Measurements from ENCODE around the gene AP1S1. TPM values are rescaled to one million over a fixed set of nuclear protein-coding genes. Genes with fewer than 3 reads are reported as not detected.
"Not testable (repeated sequence)": the region's sequence is repeated elsewhere in the genome, so short reads cannot be mapped to it uniquely, and the experiment has no call there.

The AP1S1 gene
- polyA plus RNA-seq, 2 of the 4 experiments (the other 2 are of a cell fraction), result 107 to 181 TPM

DNA sequence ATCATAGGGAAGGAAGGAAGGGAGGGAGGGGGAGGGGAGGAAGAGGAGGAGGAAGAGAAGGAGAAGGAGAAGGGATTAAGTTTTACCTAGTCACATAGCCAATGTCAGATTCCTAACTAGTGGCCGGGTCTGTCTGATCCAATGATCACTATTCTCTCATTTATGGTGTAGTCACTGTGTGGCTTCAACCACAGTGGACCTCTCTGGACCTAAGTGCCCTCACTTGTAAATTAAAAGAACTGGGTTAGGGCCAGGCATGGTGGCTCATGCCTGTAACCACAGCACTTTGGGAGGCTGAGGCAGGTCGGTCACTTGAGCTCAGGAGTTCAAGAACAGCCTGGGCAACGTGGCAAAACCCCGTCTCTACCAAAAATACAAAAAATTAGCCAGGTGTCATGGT, 34.0 kb upstream of the AP1S1 start:
- H3K4me2 ChIP-seq, result no peak overlapping the region

GRCh38 chr7:101121631-101121990, 32.7 kb upstream of the AP1S1 start:
- H3K4me2 ChIP-seq, result peak overlapping the region; percentile 88
- FAIRE-seq; DNase-seq (ENCODE audit: low read depth in 1 of 2, low spot score in 1 of 2); H3K4me3 ChIP-seq; ATAC-seq; H3K9me3 ChIP-seq: not testable (repeated sequence)
- POLR2A ChIA-PET, result interaction anchor here (1.4 to 2.0 kb wide), 5 partner anchors 13 to 232 kb away, joined by 3 to 16 read pairs (median 5); partner anchors contain the start of gene UFSP1
- H3K4me1 ChIP-seq, result peaks cover 94% of the 10 kb centered on the region
- peak overlapping the region; percentile 94 to 95 for H3K27ac ChIP-seq
- CTCF ChIA-PET, result interaction anchor here (1.0 to 32.8 kb wide), 3 partner anchors 15 to 70 kb away, joined by 3 to 600 read pairs (median 72); no protein-coding TSS in a partner anchor
- 61% methylated on average over 9 of the region's 9 CpGs for WGBS (ENCODE audit: missing lambda C conversion rate)

More for the DNA sequence above, 34.0 kb upstream of the AP1S1 start:
- peak overlapping the region; percentile 94 to 95 for H3K27ac ChIP-seq
- DNase-seq (ENCODE audit: low read depth in 1 of 2, low spot score in 1 of 2), result no peak
- H3K4me3 ChIP-seq, result no peak overlapping the region
- WGBS (ENCODE audit: missing lambda C conversion rate), result 93% methylated on average over 4 of the region's 4 CpGs
- TF ChIP-seq RFX5 (IDR thresholded peaks at IDR 0.05) (no peak), JUNB (IDR thresholded peaks at IDR 0.05) (no peak), FOXS1 (CRISPR knock-in tag; IDR thresholded peaks at IDR 0.05) (no peak), SREBF2 (IDR thresholded peaks at IDR 0.05) (no peak), EP300 (IDR thresholded peaks at IDR 0.05) (no peak), TFCP2L1 (CRISPR knock-in tag; IDR thresholded peaks at IDR 0.05) (no peak), PHF8 (IDR thresholded peaks at IDR 0.05; ENCODE audit: borderline replicate concordance, low read depth) (no peak), HEYL (CRISPR knock-in tag; IDR thresholded peaks at IDR 0.05) (no peak), FOSB (CRISPR knock-in tag; IDR thresholded peaks at IDR 0.05) (no peak), EHF (CRISPR knock-in tag; IDR thresholded peaks at IDR 0.05) (no peak), PBX3 (IDR thresholded peaks at IDR 0.05) (no peak), ESRRA (IDR thresholded peaks at IDR 0.05; ENCODE audit: borderline replicate concordance, low read length) (no peak), CBX8 (IDR thresholded peaks at IDR 0.05) (no peak)
- TF ChIP-seq, protein P1, sequence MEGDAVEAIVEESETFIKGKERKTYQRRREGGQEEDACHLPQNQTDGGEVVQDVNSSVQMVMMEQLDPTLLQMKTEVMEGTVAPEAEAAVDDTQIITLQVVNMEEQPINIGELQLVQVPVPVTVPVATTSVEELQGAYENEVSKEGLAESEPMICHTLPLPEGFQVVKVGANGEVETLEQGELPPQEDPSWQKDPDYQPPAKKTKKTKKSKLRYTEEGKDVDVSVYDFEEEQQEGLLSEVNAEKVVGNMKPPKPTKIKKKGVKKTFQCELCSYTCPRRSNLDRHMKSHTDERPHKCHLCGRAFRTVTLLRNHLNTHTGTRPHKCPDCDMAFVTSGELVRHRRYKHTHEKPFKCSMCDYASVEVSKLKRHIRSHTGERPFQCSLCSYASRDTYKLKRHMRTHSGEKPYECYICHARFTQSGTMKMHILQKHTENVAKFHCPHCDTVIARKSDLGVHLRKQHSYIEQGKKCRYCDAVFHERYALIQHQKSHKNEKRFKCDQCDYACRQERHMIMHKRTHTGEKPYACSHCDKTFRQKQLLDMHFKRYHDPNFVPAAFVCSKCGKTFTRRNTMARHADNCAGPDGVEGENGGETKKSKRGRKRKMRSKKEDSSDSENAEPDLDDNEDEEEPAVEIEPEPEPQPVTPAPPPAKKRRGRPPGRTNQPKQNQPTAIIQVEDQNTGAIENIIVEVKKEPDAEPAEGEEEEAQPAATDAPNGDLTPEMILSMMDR (IDR thresholded peaks at IDR 0.05), result no peak
- TF ChIP-seq, protein P2, sequence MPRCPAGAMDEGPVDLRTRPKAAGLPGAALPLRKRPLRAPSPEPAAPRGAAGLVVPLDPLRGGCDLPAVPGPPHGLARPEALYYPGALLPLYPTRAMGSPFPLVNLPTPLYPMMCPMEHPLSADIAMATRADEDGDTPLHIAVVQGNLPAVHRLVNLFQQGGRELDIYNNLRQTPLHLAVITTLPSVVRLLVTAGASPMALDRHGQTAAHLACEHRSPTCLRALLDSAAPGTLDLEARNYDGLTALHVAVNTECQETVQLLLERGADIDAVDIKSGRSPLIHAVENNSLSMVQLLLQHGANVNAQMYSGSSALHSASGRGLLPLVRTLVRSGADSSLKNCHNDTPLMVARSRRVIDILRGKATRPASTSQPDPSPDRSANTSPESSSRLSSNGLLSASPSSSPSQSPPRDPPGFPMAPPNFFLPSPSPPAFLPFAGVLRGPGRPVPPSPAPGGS (IDR thresholded peaks at IDR 0.05), result no peak
- ChIA-PET CTCF (interaction anchor here (1.0 to 32.8 kb wide), 4 partner anchors 10 to 162 kb away, joined by 3 to 600 read pairs (median 4); no protein-coding TSS in a partner anchor), POLR2A (interaction anchor here (4.2 kb wide), 1 partner anchor 20 kb away, joined by 41 read pairs; no protein-coding TSS in a partner anchor)
- no peak for ATAC-seq
- no peak for FAIRE-seq
- H3K9me3 ChIP-seq, result no peaks in the 10 kb centered on the region; the same call in 2 of the 3 replicates
- H3K4me1 ChIP-seq, result peaks cover 86% of the 10 kb centered on the region

GRCh38 chr7:101121991-101122932, 32.0 kb upstream of the AP1S1 start:
- no peaks in the 10 kb centered on the region; the same call in 2 of the 3 replicates for H3K9me3 ChIP-seq
- 10% methylated on average over 17 of the region's 17 CpGs for WGBS (ENCODE audit: missing lambda C conversion rate)
- ChIA-PET POLR2A (interaction anchor here (1.0 to 2.0 kb wide), 7 partner anchors 10 to 233 kb away, joined by 3 to 16 read pairs (median 5); partner anchors contain the start of gene UFSP1), CTCF (interaction anchor here (1.0 to 32.8 kb wide), 10 partner anchors 14 to 227 kb away, joined by 3 to 600 read pairs (median 6); partner anchors contain the start of gene ACHE)
- H3K27ac ChIP-seq, result peak overlapping the region; percentile 94 to 95
- DNase-seq (ENCODE audit: low read depth in 1 of 2, low spot score in 1 of 2) (peak; percentile 89 to 95), ATAC-seq (peak; percentile 57 to 64), FAIRE-seq (no peak)
- peaks cover 88% of the 10 kb centered on the region for H3K4me1 ChIP-seq
- H3K4me3 ChIP-seq, result peak overlapping the region; percentile 34
- peak overlapping the region; percentile 88 for H3K4me2 ChIP-seq
- TF ChIP-seq E2F6 (IDR thresholded peaks at IDR 0.05; ENCODE audit: borderline replicate concordance, low read depth) (no peak), RNF2 (IDR thresholded peaks at IDR 0.05; ENCODE audit: borderline replicate concordance, low read depth) (no peak), ESRRA (IDR thresholded peaks at IDR 0.05; ENCODE audit: borderline replicate concordance, low read length) (no peak), FOSL2 (IDR thresholded peaks at IDR 0.05) (peak; percentile 67), FOSL2 (CRISPR knock-in tag; IDR thresholded peaks at IDR 0.05) (peak; percentile 96), FOXS1 (CRISPR knock-in tag; IDR thresholded peaks at IDR 0.05) (peak; percentile 72; the same call in 1 of the 2 replicates), HEYL (CRISPR knock-in tag; IDR thresholded peaks at IDR 0.05) (no peak), EHMT2 (IDR thresholded peaks at IDR 0.05; ENCODE audit: low read depth) (no peak), CEBPB (IDR thresholded peaks at IDR 0.05) (peak in 1 of 2 experiments; percentile 51; a peak in 1 of 4 replicates), POLR2A (IDR thresholded peaks at IDR 0.05; ENCODE audit: low read length) (peak; percentile 17; the same call in 1 of the 2 replicates), CBX8 (IDR thresholded peaks at IDR 0.05) (no peak), TP53 (CRISPR knock-in tag; IDR thresholded peaks at IDR 0.05) (peak; percentile 83; the same call in 1 of the 2 replicates), USF2 (IDR thresholded peaks at IDR 0.05) (0 out of 2 replicates have a peak, but pooled peaks have one; percentile 9), HOXB13 (CRISPR knock-in tag; IDR thresholded peaks at IDR 0.05; ENCODE audit: low read depth) (peak; percentile 79; the same call in 1 of the 2 replicates), KDM1A (IDR thresholded peaks at IDR 0.05; ENCODE audit: low read depth) (no peak), HOXB5 (CRISPR knock-in tag; IDR thresholded peaks at IDR 0.05) (peak; percentile 82)

All from A549 (cell line).